Uterus (tissue), 2 donors: Measurements from ENCODE around the gene KIF1B.

Experiments used
- CTCF ChIP-seq, 4 experiments: fragments of 200-600 bp in 2 of 4; fragments of 450-650 bp in 2 of 4; sonication (generic) in 2 of 4; IDR thresholded peaks; one replicate each; pipeline ENCODE4 v1.5.1; 2016 to 2019; ENCODE audit warnings: antibody characterized with exemption in 4 of 4, mild to moderate bottlenecking in 2 of 4, moderate library complexity in 1 of 4
- POLR2A ChIP-seq, 2 donors: fragments of 450-650 bp; IDR thresholded peaks; one replicate each; pipeline ENCODE4 v1.6.1; 2016; ENCODE audit warnings: antibody characterized with exemption in 2 of 2, mild to moderate bottlenecking in 1 of 2, moderate library complexity in 1 of 2

DNA sequence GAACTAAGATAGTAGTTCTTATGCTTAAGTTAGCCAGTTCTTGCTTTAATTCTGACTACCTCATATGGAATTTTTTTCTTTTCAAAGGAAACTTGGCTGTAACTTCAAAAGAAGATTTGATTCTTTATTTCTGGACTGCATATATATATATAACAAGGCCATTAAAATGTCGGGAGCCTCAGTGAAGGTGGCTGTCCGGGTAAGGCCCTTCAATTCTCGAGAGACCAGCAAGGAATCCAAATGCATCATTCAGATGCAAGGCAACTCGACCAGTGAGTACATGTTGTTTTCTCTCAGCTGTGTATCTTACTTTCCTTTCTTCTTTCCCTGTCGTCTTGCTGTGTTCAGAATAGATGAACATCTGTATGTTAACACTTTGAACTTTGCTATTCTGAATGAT lies 21.8 kb downstream of the KIF1B start:
- TF ChIP-seq CTCF (IDR thresholded peaks at IDR 0.05): no peak
- no peak for TF ChIP-seq POLR2A (IDR thresholded peaks at IDR 0.05)
